PC-3 (cell line): ENCODE data around the gene EFNA5.

Experiments used
- EZH2 ChIP-seq: fragments of 300-600 bp; sonication (generic); IDR thresholded peaks from one replicate; pipeline ENCODE4 v1.6.1; 2017; ENCODE audit warnings: antibody characterized with exemption, mild to moderate bottlenecking, low read length; ENCODE audit not compliant: unreplicated experiment
- EZH2phosphoT487 ChIP-seq: fragments of 300-600 bp; sonication (generic); IDR thresholded peaks from 2 replicates; pipeline ENCODE4 v1.6.1; 2018; ENCODE audit warnings: mild to moderate bottlenecking, antibody characterized with exemption, low read length, borderline replicate concordance
- TF ChIP-seq, protein P1 (sequence below): fragments of 300-600 bp; sonication (generic); conservative IDR thresholded peaks from 2 replicates; pipeline ENCODE4 v1.5.1; 2017; ENCODE audit warnings: antibody characterized with exemption, low read depth, mild to moderate bottlenecking, low read length

DNA sequence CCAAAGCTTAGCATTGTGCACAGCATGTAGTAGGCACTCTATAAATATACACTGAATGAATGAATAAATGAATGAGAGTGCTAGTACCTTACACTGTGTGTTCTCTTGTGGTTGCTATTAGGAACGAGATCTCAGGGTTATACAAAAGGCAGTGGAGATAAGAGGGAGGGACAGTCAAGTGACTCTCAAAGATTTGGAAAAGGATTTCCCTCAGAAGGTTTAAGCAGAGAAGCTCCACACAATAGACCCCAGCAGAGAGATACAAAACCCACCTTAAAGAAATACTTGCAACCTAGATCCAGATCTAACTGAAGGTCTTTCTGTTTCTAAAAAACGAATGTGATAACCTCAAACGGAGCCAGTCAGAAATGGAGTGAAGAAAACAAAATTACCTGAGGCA is 11.8 kb upstream of the EFNA5 start:
- TF ChIP-seq, protein P1, sequence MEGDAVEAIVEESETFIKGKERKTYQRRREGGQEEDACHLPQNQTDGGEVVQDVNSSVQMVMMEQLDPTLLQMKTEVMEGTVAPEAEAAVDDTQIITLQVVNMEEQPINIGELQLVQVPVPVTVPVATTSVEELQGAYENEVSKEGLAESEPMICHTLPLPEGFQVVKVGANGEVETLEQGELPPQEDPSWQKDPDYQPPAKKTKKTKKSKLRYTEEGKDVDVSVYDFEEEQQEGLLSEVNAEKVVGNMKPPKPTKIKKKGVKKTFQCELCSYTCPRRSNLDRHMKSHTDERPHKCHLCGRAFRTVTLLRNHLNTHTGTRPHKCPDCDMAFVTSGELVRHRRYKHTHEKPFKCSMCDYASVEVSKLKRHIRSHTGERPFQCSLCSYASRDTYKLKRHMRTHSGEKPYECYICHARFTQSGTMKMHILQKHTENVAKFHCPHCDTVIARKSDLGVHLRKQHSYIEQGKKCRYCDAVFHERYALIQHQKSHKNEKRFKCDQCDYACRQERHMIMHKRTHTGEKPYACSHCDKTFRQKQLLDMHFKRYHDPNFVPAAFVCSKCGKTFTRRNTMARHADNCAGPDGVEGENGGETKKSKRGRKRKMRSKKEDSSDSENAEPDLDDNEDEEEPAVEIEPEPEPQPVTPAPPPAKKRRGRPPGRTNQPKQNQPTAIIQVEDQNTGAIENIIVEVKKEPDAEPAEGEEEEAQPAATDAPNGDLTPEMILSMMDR = no peak
- TF ChIP-seq EZH2 (no peak), EZH2phosphoT487 (no peak)
